Measurements from ENCODE around the gene ANKLE2. TPM values are rescaled to one million over a fixed set of nuclear protein-coding genes. Genes with fewer than 3 reads are reported as not detected.

The ANKLE2 gene
- total and polyA plus RNA-seq, 10 of the 15 experiments (the other 5 are each of a cell fraction or from before 2014, with no cell fraction given), result 4.3 to 89.4 (median 53.0) TPM

DNA sequence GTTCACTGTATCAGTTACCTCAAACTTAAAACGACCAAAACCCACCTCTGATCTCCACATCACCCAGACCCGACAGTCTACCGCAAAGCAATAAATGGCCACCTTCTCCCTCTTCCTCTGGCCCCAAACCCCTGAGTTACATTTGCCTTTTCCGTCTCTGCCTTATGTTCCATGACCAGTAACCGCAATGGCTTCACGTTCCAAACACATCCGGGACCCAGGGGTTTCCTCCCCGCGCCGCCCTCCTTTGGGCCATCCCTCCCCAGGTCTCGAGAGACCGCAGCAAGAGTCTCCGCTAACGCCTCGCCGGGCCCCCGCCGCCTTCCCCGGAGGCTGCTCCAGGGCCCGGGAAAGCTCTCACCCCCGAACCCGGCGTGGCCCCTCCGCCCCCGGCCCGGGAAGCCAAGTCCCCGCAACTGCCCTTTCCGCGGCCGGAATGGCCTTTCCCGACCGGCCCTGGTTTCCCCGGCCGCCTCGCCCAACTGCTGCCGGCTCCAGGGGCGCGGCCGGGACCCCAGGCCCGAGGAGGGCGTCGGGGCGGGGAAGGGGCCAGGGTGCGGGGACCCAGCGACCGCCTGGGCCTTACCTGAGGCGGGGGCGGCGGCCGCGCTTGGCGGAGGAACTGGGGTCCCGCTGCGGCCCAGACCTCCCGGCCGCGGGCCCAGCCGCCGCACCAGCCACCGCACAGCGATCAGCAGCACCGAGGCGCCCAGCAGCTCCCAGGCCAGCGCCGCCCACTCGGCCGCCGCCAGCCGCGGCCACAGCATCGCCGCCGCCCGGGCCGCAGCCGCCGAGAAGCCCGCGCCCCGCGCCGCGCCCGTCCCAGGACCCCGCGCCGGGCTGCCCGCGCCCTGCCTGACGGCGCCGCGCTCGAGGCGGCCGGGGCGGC is at the start of gene ANKLE2 (continued):
- TF ChIP-seq, protein P1, sequence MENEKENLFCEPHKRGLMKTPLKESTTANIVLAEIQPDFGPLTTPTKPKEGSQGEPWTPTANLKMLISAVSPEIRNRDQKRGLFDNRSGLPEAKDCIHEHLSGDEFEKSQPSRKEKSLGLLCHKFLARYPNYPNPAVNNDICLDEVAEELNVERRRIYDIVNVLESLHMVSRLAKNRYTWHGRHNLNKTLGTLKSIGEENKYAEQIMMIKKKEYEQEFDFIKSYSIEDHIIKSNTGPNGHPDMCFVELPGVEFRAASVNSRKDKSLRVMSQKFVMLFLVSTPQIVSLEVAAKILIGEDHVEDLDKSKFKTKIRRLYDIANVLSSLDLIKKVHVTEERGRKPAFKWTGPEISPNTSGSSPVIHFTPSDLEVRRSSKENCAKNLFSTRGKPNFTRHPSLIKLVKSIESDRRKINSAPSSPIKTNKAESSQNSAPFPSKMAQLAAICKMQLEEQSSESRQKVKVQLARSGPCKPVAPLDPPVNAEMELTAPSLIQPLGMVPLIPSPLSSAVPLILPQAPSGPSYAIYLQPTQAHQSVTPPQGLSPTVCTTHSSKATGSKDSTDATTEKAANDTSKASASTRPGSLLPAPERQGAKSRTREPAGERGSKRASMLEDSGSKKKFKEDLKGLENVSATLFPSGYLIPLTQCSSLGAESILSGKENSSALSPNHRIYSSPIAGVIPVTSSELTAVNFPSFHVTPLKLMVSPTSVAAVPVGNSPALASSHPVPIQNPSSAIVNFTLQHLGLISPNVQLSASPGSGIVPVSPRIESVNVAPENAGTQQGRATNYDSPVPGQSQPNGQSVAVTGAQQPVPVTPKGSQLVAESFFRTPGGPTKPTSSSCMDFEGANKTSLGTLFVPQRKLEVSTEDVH (IDR thresholded peaks at IDR 0.05; ENCODE audit: low read depth, partially characterized antibody), result no peak
- TF ChIP-seq IKZF2 (IDR thresholded peaks at IDR 0.05), result peak in 1 of 2 experiments; percentile 33
- no peak for TF ChIP-seq SMC3 (IDR thresholded peaks at IDR 0.05; ENCODE audit: borderline replicate concordance, low read length)
- TF ChIP-seq BMI1 (IDR thresholded peaks at IDR 0.05; ENCODE audit: borderline replicate concordance), result no peak
- TF ChIP-seq GATAD2B (conservative IDR thresholded peaks at IDR 0.05; ENCODE audit: low read depth), result peak; percentile 45; the same call in 1 of the 2 replicates
- TF ChIP-seq POLR2AphosphoS2 (IDR thresholded peaks at IDR 0.05; ENCODE audit: low read depth, low read length), result 0 out of 2 replicates have a peak, but pooled peaks have one; percentile 20
- TF ChIP-seq NFIC (IDR thresholded peaks at IDR 0.05; ENCODE audit: low read depth, low read length), result no peak
- peak; percentile 28; the same call in 1 of the 2 replicates for TF ChIP-seq NBN (IDR thresholded peaks at IDR 0.05)
- peak; percentile 51; the same call in 1 of the 2 replicates for TF ChIP-seq POLR2AphosphoS5 (IDR thresholded peaks at IDR 0.05; ENCODE audit: low read length)
- TF ChIP-seq, protein P2, sequence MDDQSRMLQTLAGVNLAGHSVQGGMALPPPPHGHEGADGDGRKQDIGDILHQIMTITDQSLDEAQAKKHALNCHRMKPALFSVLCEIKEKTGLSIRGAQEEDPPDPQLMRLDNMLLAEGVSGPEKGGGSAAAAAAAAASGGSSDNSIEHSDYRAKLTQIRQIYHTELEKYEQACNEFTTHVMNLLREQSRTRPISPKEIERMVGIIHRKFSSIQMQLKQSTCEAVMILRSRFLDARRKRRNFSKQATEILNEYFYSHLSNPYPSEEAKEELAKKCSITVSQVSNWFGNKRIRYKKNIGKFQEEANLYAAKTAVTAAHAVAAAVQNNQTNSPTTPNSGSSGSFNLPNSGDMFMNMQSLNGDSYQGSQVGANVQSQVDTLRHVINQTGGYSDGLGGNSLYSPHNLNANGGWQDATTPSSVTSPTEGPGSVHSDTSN (IDR thresholded peaks at IDR 0.05; ENCODE audit: insufficient replicate concordance, low read depth, low read length), result no peak
- no peak for TF ChIP-seq ZNF384 (IDR thresholded peaks at IDR 0.05; ENCODE audit: borderline replicate concordance, low read depth, low read length)
- no peak for TF ChIP-seq SRF (IDR thresholded peaks at IDR 0.05; ENCODE audit: low read depth in 2 of 2, low read length in 2 of 2)
- no peak for TF ChIP-seq FOS (IDR thresholded peaks at IDR 0.05; ENCODE audit: borderline replicate concordance, extremely low read depth, insufficient read length)
- TF ChIP-seq, protein P3, sequence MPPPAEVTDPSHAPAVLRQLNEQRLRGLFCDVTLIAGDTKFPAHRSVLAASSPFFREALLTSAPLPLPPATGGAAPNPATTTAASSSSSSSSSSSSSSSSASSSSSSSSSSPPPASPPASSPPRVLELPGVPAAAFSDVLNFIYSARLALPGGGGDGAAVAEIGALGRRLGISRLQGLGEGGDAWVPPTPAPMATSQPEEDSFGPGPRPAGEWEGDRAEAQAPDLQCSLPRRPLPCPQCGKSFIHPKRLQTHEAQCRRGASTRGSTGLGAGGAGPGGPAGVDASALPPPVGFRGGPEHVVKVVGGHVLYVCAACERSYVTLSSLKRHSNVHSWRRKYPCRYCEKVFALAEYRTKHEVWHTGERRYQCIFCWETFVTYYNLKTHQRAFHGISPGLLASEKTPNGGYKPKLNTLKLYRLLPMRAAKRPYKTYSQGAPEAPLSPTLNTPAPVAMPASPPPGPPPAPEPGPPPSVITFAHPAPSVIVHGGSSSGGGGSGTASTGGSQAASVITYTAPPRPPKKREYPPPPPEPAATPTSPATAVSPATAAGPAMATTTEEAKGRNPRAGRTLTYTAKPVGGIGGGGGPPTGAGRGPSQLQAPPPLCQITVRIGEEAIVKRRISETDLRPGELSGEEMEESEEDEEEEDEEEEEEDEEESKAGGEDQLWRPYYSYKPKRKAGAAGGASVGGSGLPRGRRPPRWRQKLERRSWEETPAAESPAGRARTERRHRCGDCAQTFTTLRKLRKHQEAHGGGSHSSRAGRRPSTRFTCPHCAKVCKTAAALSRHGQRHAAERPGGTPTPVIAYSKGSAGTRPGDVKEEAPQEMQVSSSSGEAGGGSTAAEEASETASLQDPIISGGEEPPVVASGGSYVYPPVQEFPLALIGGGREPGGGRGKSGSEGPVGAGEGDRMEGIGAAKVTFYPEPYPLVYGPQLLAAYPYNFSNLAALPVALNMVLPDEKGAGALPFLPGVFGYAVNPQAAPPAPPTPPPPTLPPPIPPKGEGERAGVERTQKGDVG (CRISPR knock-in tag; IDR thresholded peaks at IDR 0.05), result no peak
- peak; percentile 42; the same call in 1 of the 2 replicates for TF ChIP-seq POLR2A (IDR thresholded peaks at IDR 0.05; ENCODE audit: low read depth, low read length)
- TF ChIP-seq MTA2 (IDR thresholded peaks at IDR 0.05; ENCODE audit: low read depth), result no peak
